Activated CD8-positive, alpha-beta memory T cell treated with anti-CD3 and anti-CD28 coated beads, Interleukin-2, amount 10 ng/mL, durations not matched to agents 7 days and 5 days (primary cell): ENCODE data around the gene CRYBA2. TPM values are rescaled to one million over a fixed set of nuclear protein-coding genes. Genes with fewer than 3 reads are reported as not detected.
A peak's percentile ranks its signal among the peaks of the same experiment; 100 is the strongest.

Source experiments
- ATAC-seq: fragments of 150-1000 bp; cut with Tn5 transposase; one replicate; pipeline ENCODE4 v1.10.0; 2021; ENCODE audit warnings: moderate library complexity
- CTCF ChIA-PET: fragments of 350-600 bp; sonication (Branson Sonifier 250); formaldehyde crosslinking; loops from one replicate; lab custom pipeline; 2021; ENCODE audit warnings: antibody characterized with exemption; lab: Charles Lee
- DNase-seq: peaks from one replicate; pipeline ENCODE4 v3.0.0-alpha.2; 2020
- H3K27ac Mint-ChIP-seq: one replicate; pipeline ENCODE4 v1.8.0; 2021; ENCODE audit warnings: mild to moderate bottlenecking, mixed read lengths
- H3K27me3 Mint-ChIP-seq: one replicate; pipeline ENCODE4 v1.8.0; 2021; ENCODE audit warnings: mixed read lengths
- H3K36me3 Mint-ChIP-seq: one replicate; pipeline ENCODE4 v1.8.0; 2021; ENCODE audit warnings: mild to moderate bottlenecking, mixed read lengths
- H3K4me1 Mint-ChIP-seq: one replicate; pipeline ENCODE4 v1.8.0; 2021; ENCODE audit warnings: mixed read lengths
- H3K4me3 Mint-ChIP-seq: one replicate; pipeline ENCODE4 v1.8.0; 2021; ENCODE audit warnings: mild to moderate bottlenecking, moderate library complexity, mixed read lengths
- H3K9me3 Mint-ChIP-seq: one replicate; pipeline ENCODE4 v1.8.0; 2022; ENCODE audit warnings: low read depth, mixed read lengths
- total RNA-seq, 2 experiments: library from RNA; stranded (reverse); gene quantifications; one replicate each; pipeline ENCODE4 v1.2.3, GENCODE V29; 2021

CRYBA2 gene
- total RNA-seq, 2 experiments from 2014 or later = not detected

- ATAC-seq (no peak), DNase-seq (no peak)
- Mint-ChIP-seq H3K27ac (no peak overlapping the region), H3K36me3 (no peaks in the 10 kb centered on the region), H3K4me1 (peaks cover 2% of the 10 kb centered on the region), H3K4me3 (no peak overlapping the region), H3K9me3 (no peaks in the 10 kb centered on the region), H3K27me3 (peaks cover 93% of the 10 kb centered on the region)
- CTCF ChIA-PET = interaction anchor here (5.7 kb wide), 1 partner anchor 10 kb away, joined by 74 read pairs; the partner anchor contains the start of gene FEV
These were observed 1.5 kb downstream of the CRYBA2 start for GRCh38 chr2:218991674-218992168.

DNA sequence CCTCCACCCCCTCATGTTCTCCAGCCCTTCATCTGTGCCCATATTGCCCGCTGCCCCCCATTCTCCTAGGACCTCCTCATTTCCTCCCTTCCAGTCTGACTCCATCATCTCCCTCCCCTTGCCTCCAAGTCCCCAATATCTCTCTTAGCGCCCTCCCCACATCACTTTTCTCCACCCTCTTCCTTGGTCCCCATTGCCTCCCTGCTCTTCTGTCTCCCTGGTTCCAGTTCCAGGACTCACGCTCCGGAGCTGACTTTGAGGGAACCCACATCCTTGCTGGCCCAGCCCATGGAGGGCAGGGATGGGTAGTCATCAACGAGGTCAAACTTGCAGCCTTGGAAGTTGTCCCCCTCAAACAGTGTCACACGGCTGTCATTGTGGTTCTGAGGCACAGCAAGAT is 2.6 kb downstream of the CRYBA2 start:
- Mint-ChIP-seq H3K36me3 (no peaks in the 10 kb centered on the region), H3K4me3 (no peak overlapping the region), H3K9me3 (no peaks in the 10 kb centered on the region), H3K27me3 (peaks cover 93% of the 10 kb centered on the region), H3K4me1 (no peaks in the 10 kb centered on the region), H3K27ac (no peak overlapping the region)
- ATAC-seq (no peak), DNase-seq (no peak)
- CTCF ChIA-PET = no interaction called here

DNA sequence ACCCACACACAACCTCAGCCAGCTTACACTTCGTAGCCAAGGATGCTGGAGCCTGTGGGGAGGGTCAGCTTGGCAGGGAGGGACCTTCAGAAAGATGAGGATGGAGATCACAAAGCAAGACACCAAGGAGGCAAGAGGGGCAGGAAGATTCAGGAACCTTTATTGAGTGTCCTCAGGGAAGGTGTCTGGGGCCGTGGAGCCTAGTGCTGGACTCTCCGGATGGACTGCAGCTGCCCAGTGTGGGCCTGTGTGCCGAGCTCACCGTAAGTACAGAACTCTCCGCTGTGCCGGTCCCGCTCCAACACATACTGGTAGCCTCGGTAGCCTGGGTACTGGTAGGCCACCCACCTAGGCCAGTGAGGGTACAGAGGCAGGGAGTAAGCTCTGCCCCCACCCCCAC is 3.2 kb downstream of the CRYBA2 start:
- CTCF ChIA-PET = interaction anchor here (1.5 kb wide), 1 partner anchor 10 kb away, joined by 9 read pairs; no protein-coding TSS in a partner anchor
- no peak for DNase-seq

DNA sequence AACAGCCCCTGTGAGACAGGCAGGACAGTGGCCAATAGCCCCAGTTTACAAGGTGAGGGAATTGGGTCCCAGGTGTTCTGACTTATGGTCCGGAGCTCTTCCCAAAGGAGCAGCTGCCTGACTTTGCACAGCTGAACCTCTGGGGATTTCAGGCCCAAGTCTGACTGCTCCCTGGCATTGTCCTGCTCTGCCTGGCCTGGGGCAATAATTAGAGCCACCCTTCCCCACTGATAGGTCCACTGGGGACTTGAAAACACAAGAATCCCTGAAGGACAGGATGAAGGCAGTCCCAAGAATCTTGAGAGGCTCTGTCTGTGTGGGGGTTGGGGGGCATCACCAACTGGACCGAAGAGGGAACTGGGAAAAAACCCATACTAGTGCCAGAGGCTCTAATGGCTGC is 4.6 kb downstream of the CRYBA2 start:
- H3K36me3 Mint-ChIP-seq = no peaks in the 10 kb centered on the region
- peaks cover 2% of the 10 kb centered on the region for H3K4me1 Mint-ChIP-seq
- H3K27me3 Mint-ChIP-seq = peaks cover 88% of the 10 kb centered on the region
- no peaks in the 10 kb centered on the region for H3K9me3 Mint-ChIP-seq
- DNase-seq = no peak
- ATAC-seq = no peak
- H3K27ac Mint-ChIP-seq = no peak overlapping the region
- H3K4me3 Mint-ChIP-seq = no peak overlapping the region
- CTCF ChIA-PET = interaction anchor here (1.1 kb wide), 1 partner anchor 9 kb away, joined by 5 read pairs; no protein-coding TSS in a partner anchor

More for the DNA sequence above, 3.2 kb downstream of the CRYBA2 start:
- no peak overlapping the region for H3K27ac Mint-ChIP-seq
- no peaks in the 10 kb centered on the region for H3K4me1 Mint-ChIP-seq
- H3K36me3 Mint-ChIP-seq = no peaks in the 10 kb centered on the region
- ATAC-seq = no peak
- no peaks in the 10 kb centered on the region for H3K9me3 Mint-ChIP-seq
- no peak overlapping the region for H3K4me3 Mint-ChIP-seq
- peaks cover 91% of the 10 kb centered on the region for H3K27me3 Mint-ChIP-seq

DNA sequence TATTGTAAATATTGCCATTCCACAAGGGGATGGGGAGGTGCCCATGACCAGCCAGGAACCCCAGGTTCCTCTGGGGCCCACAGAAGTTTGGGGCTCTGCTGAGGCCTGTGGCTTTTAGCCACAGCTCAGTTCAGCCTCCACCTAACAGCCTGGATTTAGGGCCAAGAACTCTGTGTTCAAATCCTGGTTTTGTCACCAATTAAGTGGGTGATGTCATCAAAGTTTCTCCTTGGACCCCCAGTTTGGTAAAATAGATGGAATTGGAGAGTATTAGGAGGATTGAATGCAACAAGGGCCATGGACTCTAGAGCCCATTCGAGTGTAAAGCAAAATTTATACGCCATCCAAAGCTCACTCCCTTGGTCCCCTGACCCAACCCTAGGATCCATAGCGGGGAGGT is 5.1 kb downstream of the CRYBA2 start:
- ATAC-seq (no peak), DNase-seq (no peak)
- Mint-ChIP-seq H3K4me1 (peaks cover 2% of the 10 kb centered on the region), H3K4me3 (no peak overlapping the region), H3K27me3 (peaks cover 92% of the 10 kb centered on the region), H3K27ac (no peak overlapping the region), H3K36me3 (no peaks in the 10 kb centered on the region), H3K9me3 (no peaks in the 10 kb centered on the region)
- CTCF ChIA-PET = interaction anchor here (1.1 kb wide), 1 partner anchor 8 kb away, joined by 5 read pairs; no protein-coding TSS in a partner anchor

DNA sequence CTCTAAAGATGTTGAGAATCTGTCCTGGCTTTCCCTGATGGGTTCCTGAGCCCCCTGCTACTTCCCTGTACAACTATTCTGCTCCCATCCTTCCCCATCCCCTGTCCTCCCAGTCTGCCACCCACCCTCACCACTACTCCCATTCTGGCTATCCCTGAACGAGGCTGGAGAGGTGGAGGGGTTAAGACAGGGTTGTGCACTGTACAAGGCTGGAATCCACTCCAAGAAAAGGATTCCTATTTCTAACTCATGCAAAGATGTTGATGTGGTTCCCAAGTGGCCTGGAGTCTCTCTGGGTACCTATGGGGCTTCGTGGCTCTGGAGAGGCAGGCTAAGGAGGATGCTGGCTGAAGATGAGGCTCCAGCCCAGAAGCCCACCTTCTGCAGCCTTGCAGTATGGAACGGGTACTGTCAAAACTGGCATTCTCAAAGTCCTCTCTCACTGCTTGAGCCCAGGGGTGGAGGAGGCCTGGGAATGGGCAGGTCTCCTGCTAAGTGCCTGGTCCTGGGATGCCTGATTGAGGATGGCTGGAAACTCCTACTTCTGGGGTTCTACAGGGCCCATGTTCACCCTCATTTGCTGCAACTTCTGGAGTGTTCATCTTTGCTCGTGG is 7.0 kb downstream of the CRYBA2 start:
- Mint-ChIP-seq H3K27ac (no peak overlapping the region), H3K4me3 (no peak overlapping the region), H3K36me3 (no peaks in the 10 kb centered on the region), H3K4me1 (peaks cover 4% of the 10 kb centered on the region), H3K27me3 (peaks cover 91% of the 10 kb centered on the region), H3K9me3 (no peaks in the 10 kb centered on the region)
- ATAC-seq = no peak
- CTCF ChIA-PET = interaction anchor here (0.8 kb wide), 1 partner anchor 10 kb away, joined by 3 read pairs; no protein-coding TSS in a partner anchor
- DNase-seq = no peak

- Mint-ChIP-seq H3K4me3 (no peak overlapping the region), H3K27me3 (peaks cover 90% of the 10 kb centered on the region), H3K27ac (no peak overlapping the region), H3K36me3 (no peaks in the 10 kb centered on the region), H3K9me3 (no peaks in the 10 kb centered on the region), H3K4me1 (peaks cover 8% of the 10 kb centered on the region)
- ATAC-seq = no peak
- DNase-seq = no peak
- CTCF ChIA-PET = interaction anchor here (1.2 to 7.1 kb wide), 2 partner anchors 9 to 11 kb away, joined by 4 to 74 read pairs; partner anchors contain the start of gene CRYBA2
These were observed 7.7 kb downstream of the CRYBA2 start for GRCh38 chr2:218985325-218986091.

GRCh38 chr2:218985021-218985324 is 8.2 kb downstream of the CRYBA2 start, which contains the start of gene FEV:
Gene FEV (minus strand): TSS chr2:218985184. CDS start chr2:218985075, 109 bp downstream.
- Mint-ChIP-seq H3K27me3 (peaks cover 87% of the 10 kb centered on the region), H3K9me3 (no peaks in the 10 kb centered on the region), H3K36me3 (no peaks in the 10 kb centered on the region), H3K27ac (peak within 1 kb of the TSS; percentile 4), H3K4me1 (peaks cover 10% of the 10 kb centered on the region), H3K4me3 (no peak within 1 kb of the TSS)
- CTCF ChIA-PET = interaction anchor here (1.2 to 7.1 kb wide), 2 partner anchors 9 to 10 kb away, joined by 4 to 74 read pairs; partner anchors contain the start of gene CRYBA2
- no peak for DNase-seq
- ATAC-seq = no peak

DNA sequence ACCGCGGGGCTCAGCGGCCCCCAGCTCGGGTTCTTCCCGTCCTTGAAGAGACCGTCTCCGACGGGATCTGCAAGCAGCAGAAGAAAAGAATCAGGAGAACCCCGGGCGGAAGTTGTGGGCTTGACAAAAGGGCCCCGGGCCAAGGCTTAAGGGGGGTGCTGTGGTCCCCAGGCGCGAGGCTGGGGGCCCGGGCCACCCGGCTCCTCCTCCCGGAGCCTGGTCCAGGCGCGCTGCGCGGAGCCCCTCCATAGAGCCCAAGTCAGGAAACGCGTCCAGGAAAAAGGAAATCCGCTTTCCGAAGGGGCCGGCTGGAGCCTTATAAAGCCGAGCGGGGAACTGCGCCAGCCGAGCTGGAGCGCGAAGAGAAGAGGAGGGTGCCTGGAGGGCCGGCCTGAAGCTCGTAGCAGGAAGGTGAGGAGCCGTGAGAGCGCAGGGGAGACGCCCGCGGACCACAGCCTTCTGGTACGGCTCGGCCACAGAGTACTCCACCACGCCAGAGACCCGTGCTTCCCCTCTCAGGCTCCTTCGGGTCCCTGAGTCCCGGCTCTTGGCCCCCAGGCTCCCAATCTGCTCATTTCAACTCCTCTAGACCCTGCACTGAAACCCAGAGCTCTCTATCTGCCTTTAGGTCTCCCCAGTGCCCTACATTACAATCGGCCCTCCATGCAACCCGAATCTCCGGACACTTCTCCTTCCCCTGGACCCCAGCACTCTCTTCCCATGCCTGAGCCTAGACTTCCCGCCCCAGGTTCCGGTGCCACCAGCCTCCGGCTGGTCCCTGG is 8.8 kb downstream of the CRYBA2 start:
- ATAC-seq (no peak), DNase-seq (no peak)
- Mint-ChIP-seq H3K27ac (peak overlapping the region; percentile 4), H3K36me3 (no peaks in the 10 kb centered on the region), H3K4me3 (no peak overlapping the region), H3K27me3 (peaks cover 87% of the 10 kb centered on the region), H3K9me3 (no peaks in the 10 kb centered on the region), H3K4me1 (peaks cover 10% of the 10 kb centered on the region)
- CTCF ChIA-PET = interaction anchor here (1.2 to 7.1 kb wide), 2 partner anchors 10 kb away, joined by 4 to 74 read pairs; partner anchors contain the start of gene CRYBA2

DNA sequence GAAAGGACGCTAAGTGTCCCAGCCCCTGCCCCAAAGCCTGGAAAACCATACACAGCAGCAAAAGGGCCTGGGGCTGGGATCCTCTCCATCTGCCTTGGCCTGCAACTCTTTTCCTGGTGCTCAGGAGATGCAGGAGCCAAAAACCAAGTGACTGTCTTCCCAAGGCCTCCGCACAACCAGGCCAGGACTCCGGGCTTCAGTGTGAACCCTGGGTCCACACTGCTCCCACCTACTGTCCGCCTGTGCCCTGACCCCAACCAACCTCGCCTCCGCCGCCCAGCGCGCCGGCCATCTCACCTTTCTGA is 9.3 kb downstream of the CRYBA2 start:
- DNase-seq (no peak), ATAC-seq (no peak)
- no peak overlapping the region for H3K27ac Mint-ChIP-seq
- peaks cover 86% of the 10 kb centered on the region for H3K27me3 Mint-ChIP-seq
- H3K9me3 Mint-ChIP-seq = no peaks in the 10 kb centered on the region
- H3K36me3 Mint-ChIP-seq = no peaks in the 10 kb centered on the region
- peaks cover 10% of the 10 kb centered on the region for H3K4me1 Mint-ChIP-seq
- CTCF ChIA-PET = interaction anchor here (1.2 to 7.1 kb wide), 2 partner anchors 9 to 11 kb away, joined by 4 to 74 read pairs; partner anchors contain the start of gene CRYBA2
- H3K4me3 Mint-ChIP-seq = no peak overlapping the region

- H3K27me3 Mint-ChIP-seq = peaks cover 85% of the 10 kb centered on the region
- no peaks in the 10 kb centered on the region for H3K36me3 Mint-ChIP-seq
- peaks cover 10% of the 10 kb centered on the region for H3K4me1 Mint-ChIP-seq
- no peak overlapping the region for H3K4me3 Mint-ChIP-seq
- CTCF ChIA-PET = interaction anchor here (0.9 to 7.1 kb wide), 5 partner anchors 11 to 84 kb away, joined by 3 to 74 read pairs (median 3); partner anchors contain the start of genes CDK5R2 and CRYBA2
- no peaks in the 10 kb centered on the region for H3K9me3 Mint-ChIP-seq
- no peak overlapping the region for H3K27ac Mint-ChIP-seq
- ATAC-seq (no peak), DNase-seq (no peak)
These were observed 9.8 kb downstream of the CRYBA2 start for GRCh38 chr2:218983263-218983933.

GRCh38 chr2:218982586-218983262 is 10.5 kb downstream of the CRYBA2 start:
- H3K4me3 Mint-ChIP-seq = no peak overlapping the region
- H3K36me3 Mint-ChIP-seq = no peaks in the 10 kb centered on the region
- ATAC-seq (no peak), DNase-seq (no peak)
- CTCF ChIA-PET = interaction anchor here (0.5 to 7.1 kb wide), 8 partner anchors 12 to 209 kb away, joined by 3 to 74 read pairs (median 4); partner anchors contain the start of genes CDK5R2 and CRYBA2
- peaks cover 10% of the 10 kb centered on the region for H3K4me1 Mint-ChIP-seq
- peaks cover 83% of the 10 kb centered on the region for H3K27me3 Mint-ChIP-seq
- H3K9me3 Mint-ChIP-seq = no peaks in the 10 kb centered on the region
- no peak overlapping the region for H3K27ac Mint-ChIP-seq
